Measurements from ENCODE around the gene FSHR. TPM values are rescaled to one million over a fixed set of nuclear protein-coding genes. Genes with fewer than 3 reads are reported as not detected.

Gene FSHR
- total RNA-seq, 2 experiments from 2014 or later: not detected

DNA sequence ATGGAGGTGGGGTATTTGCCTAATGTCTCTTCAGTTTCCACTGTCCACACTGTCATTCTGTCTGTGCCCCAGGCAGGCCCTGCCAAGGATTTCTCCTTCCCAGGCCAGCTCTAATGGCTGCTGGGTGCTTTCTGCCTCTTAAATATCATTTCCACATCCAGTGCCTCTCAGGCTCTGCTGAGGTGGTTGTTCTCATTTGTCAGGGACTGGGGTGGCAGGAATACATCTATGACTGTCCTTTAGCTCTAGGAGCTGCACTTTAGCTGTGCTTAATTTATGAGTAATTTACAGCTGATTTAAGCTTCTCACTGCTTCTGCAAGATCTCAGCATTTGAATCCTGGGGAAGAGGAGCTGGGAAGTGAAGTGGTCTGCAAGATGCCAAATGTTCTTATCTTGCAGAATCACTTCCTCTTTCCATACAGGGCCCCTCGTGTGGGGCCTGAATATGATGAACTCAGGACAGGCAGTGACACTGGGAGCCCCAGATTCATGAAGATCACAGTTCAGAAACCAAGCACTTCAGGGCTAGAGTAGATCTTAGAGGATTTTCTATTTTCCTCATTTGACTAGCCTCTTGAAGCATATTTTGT is 150.2 kb downstream of the FSHR start:
- H3K4me1 Mint-ChIP-seq (ENCODE audit: low read depth): no peaks in the 10 kb centered on the region

DNA sequence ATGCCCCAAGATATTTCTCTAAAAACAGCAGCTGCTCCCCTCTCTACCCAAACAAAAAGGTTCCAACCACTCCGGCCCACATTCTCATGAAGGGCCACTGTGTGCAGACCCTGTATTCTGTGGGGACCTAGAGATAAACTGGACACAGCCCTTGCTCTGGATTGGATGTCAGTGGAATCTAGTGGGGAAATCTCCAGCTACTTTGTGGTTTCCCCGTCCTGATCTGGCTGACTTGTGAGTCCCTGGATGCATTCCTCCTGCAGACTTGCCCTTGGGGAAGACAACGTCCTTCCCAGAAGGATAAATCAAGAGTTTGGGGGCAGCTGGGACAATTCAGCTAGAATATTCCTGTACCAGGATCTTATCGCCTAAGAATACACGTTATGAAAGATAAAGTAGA is 151.1 kb downstream of the FSHR start:
- Mint-ChIP-seq H3K27ac (no peak overlapping the region), H3K4me1 (ENCODE audit: low read depth) (no peaks in the 10 kb centered on the region), H3K9me3 (ENCODE audit: insufficient read depth) (no peaks in the 10 kb centered on the region), H3K27me3 (ENCODE audit: low read depth) (no peaks in the 10 kb centered on the region), H3K4me3 (no peak overlapping the region), H3K36me3 (ENCODE audit: low read depth) (no peaks in the 10 kb centered on the region)
- CTCF ChIA-PET: no interaction called here
- POLR2A ChIA-PET: no interaction called here
- DNase-seq: no peak
- no peak for ATAC-seq

More for the DNA sequence above, 150.2 kb downstream of the FSHR start:
- ChIA-PET CTCF (no interaction called here), POLR2A (no interaction called here)
- ATAC-seq: no peak
- Mint-ChIP-seq H3K27me3 (ENCODE audit: low read depth) (no peaks in the 10 kb centered on the region), H3K36me3 (ENCODE audit: low read depth) (no peaks in the 10 kb centered on the region), H3K27ac (no peak overlapping the region), H3K9me3 (ENCODE audit: insufficient read depth) (no peaks in the 10 kb centered on the region), H3K4me3 (no peak overlapping the region)
- no peak for DNase-seq

DNA sequence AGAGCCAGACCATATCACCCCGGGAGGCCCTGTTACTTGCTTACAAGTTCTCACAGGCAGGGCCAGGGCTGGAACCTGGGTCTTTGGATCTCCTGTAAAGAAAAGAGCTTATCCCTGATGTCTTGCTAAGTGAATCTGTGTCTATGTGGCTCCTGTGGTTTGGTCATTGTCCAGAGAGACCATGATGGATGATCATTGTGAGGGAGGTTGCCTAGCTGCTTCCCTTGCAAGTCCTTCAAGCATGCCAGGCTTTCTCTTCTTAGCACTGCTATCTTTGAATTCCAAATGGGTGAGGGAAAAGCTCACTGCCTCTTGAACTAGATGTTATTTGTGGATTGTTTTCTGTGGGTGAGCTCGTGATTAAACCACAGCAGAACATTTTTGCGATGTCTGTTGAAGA is 151.6 kb downstream of the FSHR start:
- Mint-ChIP-seq H3K9me3 (ENCODE audit: insufficient read depth) (no peaks in the 10 kb centered on the region), H3K4me3 (no peak overlapping the region)

DNA sequence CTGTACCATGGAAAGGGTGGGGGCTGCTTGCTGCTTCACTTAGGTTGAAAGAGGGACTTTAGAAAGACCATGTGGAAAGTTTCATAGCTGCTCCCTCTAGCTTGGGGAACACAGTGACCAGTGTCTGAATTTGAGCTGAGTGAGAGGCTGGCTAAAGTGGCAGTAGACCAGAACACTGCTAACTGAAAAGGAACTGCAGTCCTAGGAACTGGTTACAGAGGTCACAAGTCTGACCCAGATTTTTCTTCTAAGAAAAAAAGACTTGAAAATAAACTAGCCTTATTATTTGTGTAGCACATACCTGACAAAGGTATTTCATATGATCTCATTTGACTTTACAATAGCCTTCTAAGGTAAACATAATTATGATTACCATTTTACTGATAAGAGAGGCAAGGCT is 153.6 kb downstream of the FSHR start:
- Mint-ChIP-seq H3K27ac (no peak overlapping the region), H3K36me3 (ENCODE audit: low read depth) (no peaks in the 10 kb centered on the region), H3K27me3 (ENCODE audit: low read depth) (no peaks in the 10 kb centered on the region), H3K4me1 (ENCODE audit: low read depth) (no peaks in the 10 kb centered on the region), H3K9me3 (ENCODE audit: insufficient read depth) (no peaks in the 10 kb centered on the region), H3K4me3 (no peak overlapping the region)
- CTCF ChIA-PET: no interaction called here
- ATAC-seq (no peak), DNase-seq (no peak)
- POLR2A ChIA-PET: no interaction called here

More for the DNA sequence above, 151.6 kb downstream of the FSHR start:
- H3K27ac Mint-ChIP-seq: no peak overlapping the region
- POLR2A ChIA-PET: no interaction called here
- H3K27me3 Mint-ChIP-seq (ENCODE audit: low read depth): no peaks in the 10 kb centered on the region
- DNase-seq (no peak), ATAC-seq (no peak)
- no peaks in the 10 kb centered on the region for H3K36me3 Mint-ChIP-seq (ENCODE audit: low read depth)
- CTCF ChIA-PET: no interaction called here
- no peaks in the 10 kb centered on the region for H3K4me1 Mint-ChIP-seq (ENCODE audit: low read depth)

DNA sequence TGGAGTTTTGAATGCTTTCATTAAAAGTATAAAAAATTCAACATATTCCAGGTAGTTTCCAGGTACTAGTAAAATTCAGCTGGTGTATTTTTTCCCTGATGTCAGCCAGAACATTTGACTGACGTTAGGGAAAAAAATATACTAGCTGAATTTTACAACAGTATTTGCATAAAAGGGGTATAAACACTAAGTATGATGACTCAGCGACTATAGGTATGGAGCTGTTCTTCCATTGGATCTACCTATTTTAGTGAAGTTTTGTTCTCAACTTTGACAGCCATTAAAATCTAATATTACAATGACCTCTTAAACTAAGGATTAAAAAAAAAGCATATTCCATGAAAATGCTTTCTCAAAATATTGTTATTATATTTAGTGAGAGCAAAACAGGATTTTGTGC is 155.9 kb downstream of the FSHR start:
- no peak overlapping the region for H3K4me3 Mint-ChIP-seq
- ATAC-seq (no peak), DNase-seq (no peak)
- no peaks in the 10 kb centered on the region for H3K4me1 Mint-ChIP-seq (ENCODE audit: low read depth)
- no peak overlapping the region for H3K27ac Mint-ChIP-seq
- POLR2A ChIA-PET: no interaction called here
- H3K9me3 Mint-ChIP-seq (ENCODE audit: insufficient read depth): no peaks in the 10 kb centered on the region
- H3K27me3 Mint-ChIP-seq (ENCODE audit: low read depth): no peaks in the 10 kb centered on the region
- CTCF ChIA-PET: no interaction called here
- H3K36me3 Mint-ChIP-seq (ENCODE audit: low read depth): no peaks in the 10 kb centered on the region

DNA sequence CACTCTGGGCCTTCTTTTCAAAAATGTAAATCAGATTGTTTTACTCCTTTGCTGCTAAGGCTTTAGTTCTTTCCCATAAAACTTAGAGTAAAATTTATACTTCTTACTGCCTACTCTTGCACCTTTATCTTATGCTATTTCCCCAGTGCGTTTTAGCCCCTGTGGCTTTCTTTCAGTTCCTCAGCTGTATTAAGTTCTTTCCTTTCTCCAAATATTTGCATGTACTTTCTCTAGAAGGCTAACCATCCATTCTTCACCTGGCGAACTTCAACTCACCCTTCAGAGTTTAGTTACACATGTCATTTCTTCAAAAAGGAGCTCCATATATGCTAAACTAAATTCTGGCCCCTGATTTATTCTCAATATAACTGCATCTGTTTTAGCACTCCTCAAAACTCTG is 160.7 kb downstream of the FSHR start:
- H3K4me3 Mint-ChIP-seq: no peak overlapping the region
- H3K36me3 Mint-ChIP-seq (ENCODE audit: low read depth): no peaks in the 10 kb centered on the region
- H3K27ac Mint-ChIP-seq: no peak overlapping the region
- no peaks in the 10 kb centered on the region for H3K9me3 Mint-ChIP-seq (ENCODE audit: insufficient read depth)
- H3K4me1 Mint-ChIP-seq (ENCODE audit: low read depth): no peaks in the 10 kb centered on the region
- ATAC-seq (no peak), DNase-seq (no peak)
- no peaks in the 10 kb centered on the region for H3K27me3 Mint-ChIP-seq (ENCODE audit: low read depth)
- CTCF ChIA-PET: no interaction called here
- POLR2A ChIA-PET: no interaction called here

DNA sequence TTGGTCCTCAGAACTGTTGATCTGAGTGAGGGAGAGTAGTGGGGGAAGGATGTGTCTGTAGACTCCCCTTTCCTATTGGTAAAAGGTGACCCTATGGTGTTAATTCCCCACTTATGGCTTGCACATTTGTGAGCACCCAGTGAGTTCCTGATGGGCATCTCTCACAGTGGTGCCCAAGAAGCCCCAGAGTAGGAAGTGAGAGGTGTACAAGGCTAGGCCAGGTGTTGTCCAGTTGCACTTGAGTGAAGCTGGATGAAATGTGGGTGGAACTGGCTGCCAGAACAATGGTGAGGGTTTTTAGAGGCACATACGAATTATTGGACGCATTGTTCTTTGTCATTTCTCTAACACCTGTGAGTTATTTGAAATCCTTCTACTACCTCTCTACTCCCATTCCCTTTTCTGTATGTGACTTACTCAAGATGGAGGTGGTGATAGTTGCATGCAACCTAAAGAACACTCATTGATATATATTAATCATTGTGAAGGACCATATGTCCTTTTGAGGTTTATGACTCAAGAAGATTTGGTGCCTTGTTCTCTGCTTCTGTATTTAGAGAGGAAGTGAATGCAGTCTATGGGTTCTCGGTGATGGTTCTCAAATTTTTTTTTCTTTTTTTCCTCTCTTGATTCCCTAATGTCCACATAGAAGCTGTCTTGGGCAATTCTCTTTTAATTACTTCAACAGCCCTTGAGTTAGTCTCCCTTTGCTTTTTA is 162.7 kb downstream of the FSHR start:
- H3K4me1 Mint-ChIP-seq (ENCODE audit: low read depth): no peaks in the 10 kb centered on the region
- POLR2A ChIA-PET: no interaction called here
- no peaks in the 10 kb centered on the region for H3K27me3 Mint-ChIP-seq (ENCODE audit: low read depth)

DNA sequence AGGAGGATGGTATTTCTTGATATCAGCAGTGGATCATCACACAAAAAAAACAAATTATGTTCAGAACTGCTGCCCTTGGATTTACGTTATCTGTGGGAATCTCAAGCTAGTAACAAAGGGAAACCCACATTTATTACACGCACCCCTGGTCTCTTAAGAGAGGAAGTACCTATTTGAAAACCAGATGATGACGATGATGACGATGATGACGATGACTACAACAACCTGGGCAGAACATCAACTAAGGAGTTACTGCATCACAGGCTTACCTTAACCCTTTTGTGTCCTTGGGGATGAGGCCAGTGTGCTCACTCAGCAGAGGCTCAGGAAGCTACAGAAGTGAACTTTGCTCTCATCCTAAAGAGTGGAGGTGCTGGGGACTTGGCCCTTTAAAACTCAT is 169.4 kb downstream of the FSHR start:
- ATAC-seq: no peak
- no peak for DNase-seq
- Mint-ChIP-seq H3K9me3 (ENCODE audit: insufficient read depth) (no peaks in the 10 kb centered on the region), H3K27ac (no peak overlapping the region), H3K4me1 (ENCODE audit: low read depth) (no peaks in the 10 kb centered on the region), H3K36me3 (ENCODE audit: low read depth) (no peaks in the 10 kb centered on the region), H3K27me3 (ENCODE audit: low read depth) (no peaks in the 10 kb centered on the region), H3K4me3 (no peak overlapping the region)
- POLR2A ChIA-PET: no interaction called here
- CTCF ChIA-PET: no interaction called here

More for the DNA sequence above, 162.7 kb downstream of the FSHR start:
- DNase-seq: no peak
- H3K36me3 Mint-ChIP-seq (ENCODE audit: low read depth): no peaks in the 10 kb centered on the region
- no peaks in the 10 kb centered on the region for H3K9me3 Mint-ChIP-seq (ENCODE audit: insufficient read depth)
- ATAC-seq: no peak
- no peak overlapping the region for H3K4me3 Mint-ChIP-seq
- H3K27ac Mint-ChIP-seq: no peak overlapping the region
- CTCF ChIA-PET: no interaction called here

DNA sequence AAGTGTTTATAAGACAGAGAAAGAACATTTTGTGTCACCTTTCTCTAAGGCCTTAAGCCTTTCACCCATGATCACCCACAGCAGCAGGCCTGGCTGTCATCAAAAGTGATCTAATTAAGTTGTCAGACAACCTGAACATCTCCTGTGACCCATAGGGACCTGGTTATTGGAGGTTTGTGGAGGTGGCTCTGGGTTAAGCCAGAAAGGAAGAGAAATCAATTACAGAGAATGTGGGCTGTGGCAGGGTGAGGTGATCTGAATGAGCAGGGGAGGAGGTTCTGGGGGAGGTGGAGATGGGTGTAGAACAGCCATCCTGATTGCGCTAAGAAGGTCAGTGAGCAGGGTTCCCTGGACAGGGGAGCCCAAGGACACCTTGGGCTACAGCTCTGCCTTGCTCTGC is 170.8 kb downstream of the FSHR start:
- DNase-seq (no peak), ATAC-seq (no peak)
- Mint-ChIP-seq H3K4me1 (ENCODE audit: low read depth) (no peaks in the 10 kb centered on the region), H3K27ac (no peak overlapping the region), H3K36me3 (ENCODE audit: low read depth) (no peaks in the 10 kb centered on the region), H3K4me3 (no peak overlapping the region), H3K9me3 (ENCODE audit: insufficient read depth) (no peaks in the 10 kb centered on the region), H3K27me3 (ENCODE audit: low read depth) (no peaks in the 10 kb centered on the region)
- POLR2A ChIA-PET: no interaction called here
- CTCF ChIA-PET: no interaction called here

DNA sequence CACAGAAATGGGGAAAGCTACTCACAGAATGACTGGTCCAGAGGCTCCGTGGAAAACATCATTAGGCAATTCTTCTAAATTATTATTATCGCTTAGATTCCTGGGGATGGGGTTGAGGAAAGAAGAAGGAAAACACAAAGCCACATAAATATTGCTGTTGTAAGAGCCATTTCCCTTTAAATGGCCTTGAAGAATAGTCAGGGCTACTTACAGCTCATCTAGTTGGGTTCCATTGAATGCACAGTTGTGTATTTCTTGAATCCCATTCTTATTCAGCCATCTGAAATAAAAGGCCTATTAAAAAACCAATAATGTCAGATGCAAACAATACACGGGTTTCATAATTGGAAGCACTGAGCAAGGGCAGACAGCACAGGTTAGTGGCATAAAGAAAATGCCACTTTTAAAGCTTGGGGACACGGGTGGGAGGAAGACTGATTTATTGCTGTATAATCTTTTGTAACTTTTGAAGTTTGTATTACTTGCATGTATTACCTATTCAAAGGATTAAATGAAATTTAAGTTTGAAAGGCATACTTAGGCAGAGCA is 171.4 kb downstream of the FSHR start:
- Mint-ChIP-seq H3K36me3 (ENCODE audit: low read depth) (no peaks in the 10 kb centered on the region), H3K27me3 (ENCODE audit: low read depth) (no peaks in the 10 kb centered on the region), H3K4me3 (no peak overlapping the region), H3K9me3 (ENCODE audit: insufficient read depth) (no peaks in the 10 kb centered on the region), H3K27ac (no peak overlapping the region), H3K4me1 (ENCODE audit: low read depth) (no peaks in the 10 kb centered on the region)
- ATAC-seq (no peak), DNase-seq (no peak)
- ChIA-PET CTCF (no interaction called here), POLR2A (no interaction called here)

DNA sequence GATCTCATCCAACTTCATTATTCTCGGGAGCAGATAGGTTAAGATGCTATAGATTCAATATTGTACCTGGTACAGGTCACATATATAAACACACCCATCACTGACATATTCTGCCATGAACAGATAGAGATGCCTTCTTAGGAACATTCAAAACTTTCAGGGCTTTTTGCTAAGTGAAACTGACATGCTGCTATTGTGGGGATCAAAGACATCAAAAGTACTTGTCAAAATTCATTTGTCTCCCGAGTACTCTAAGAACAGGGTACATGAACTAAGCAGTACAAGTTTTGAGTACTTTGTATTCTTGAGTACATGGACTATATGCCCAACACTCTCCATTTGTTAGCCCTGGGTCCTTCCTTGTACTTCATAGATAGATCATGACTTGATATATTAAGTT is 173.5 kb downstream of the FSHR start:
- H3K27me3 Mint-ChIP-seq (ENCODE audit: low read depth): no peaks in the 10 kb centered on the region
- CTCF ChIA-PET: no interaction called here
- DNase-seq (no peak), ATAC-seq (no peak)
- H3K36me3 Mint-ChIP-seq (ENCODE audit: low read depth): no peaks in the 10 kb centered on the region
- POLR2A ChIA-PET: no interaction called here
- no peaks in the 10 kb centered on the region for H3K4me1 Mint-ChIP-seq (ENCODE audit: low read depth)
- H3K9me3 Mint-ChIP-seq (ENCODE audit: insufficient read depth): no peaks in the 10 kb centered on the region
- H3K27ac Mint-ChIP-seq: no peak overlapping the region
- no peak overlapping the region for H3K4me3 Mint-ChIP-seq

DNA sequence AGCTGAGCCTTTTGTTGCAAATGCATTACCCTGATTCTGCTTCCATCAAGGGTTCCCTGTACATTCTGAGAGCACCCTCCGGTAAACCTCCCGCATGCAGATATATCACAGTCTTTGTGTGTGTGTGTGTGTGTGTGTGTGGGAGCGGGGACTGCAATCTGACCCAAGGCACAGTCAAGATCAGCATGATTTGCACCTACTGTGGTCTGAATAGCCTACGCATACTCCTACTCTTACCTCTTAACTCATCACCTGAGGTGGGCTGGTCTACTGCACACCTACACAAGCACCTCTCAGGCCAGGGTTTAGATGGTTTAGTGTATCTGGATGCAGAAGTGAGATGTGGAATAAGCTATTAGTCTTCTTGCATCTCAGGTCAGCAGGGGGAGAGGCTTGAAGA is 174.6 kb downstream of the FSHR start:
- Mint-ChIP-seq H3K27ac (no peak overlapping the region), H3K27me3 (ENCODE audit: low read depth) (no peaks in the 10 kb centered on the region), H3K4me3 (no peak overlapping the region), H3K4me1 (ENCODE audit: low read depth) (no peaks in the 10 kb centered on the region), H3K9me3 (ENCODE audit: insufficient read depth) (no peaks in the 10 kb centered on the region), H3K36me3 (ENCODE audit: low read depth) (no peaks in the 10 kb centered on the region)
- DNase-seq (no peak), ATAC-seq (no peak)
- ChIA-PET POLR2A (no interaction called here), CTCF (no interaction called here)

DNA sequence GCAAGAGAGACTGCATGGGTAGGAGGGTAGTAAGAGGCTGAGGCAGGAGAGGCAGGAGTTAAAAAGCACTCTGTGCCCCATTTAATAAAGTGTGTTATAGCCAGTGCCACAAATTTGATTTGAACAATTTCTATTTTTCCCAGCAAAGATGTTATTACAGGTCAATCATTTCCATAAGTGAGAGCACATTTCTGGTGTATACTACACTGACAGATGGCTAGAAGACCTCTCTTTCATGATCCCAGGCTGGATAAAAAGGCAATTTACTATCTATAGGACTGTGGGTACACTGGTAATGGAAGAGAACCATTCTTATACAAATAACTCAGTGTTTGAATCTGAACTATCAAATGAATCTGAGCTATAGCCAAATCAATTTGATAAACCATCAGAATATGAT is 176.2 kb downstream of the FSHR start:
- Mint-ChIP-seq H3K4me3 (no peak overlapping the region), H3K4me1 (ENCODE audit: low read depth) (no peaks in the 10 kb centered on the region), H3K27ac (no peak overlapping the region), H3K9me3 (ENCODE audit: insufficient read depth) (no peaks in the 10 kb centered on the region), H3K36me3 (ENCODE audit: low read depth) (no peaks in the 10 kb centered on the region), H3K27me3 (ENCODE audit: low read depth) (no peaks in the 10 kb centered on the region)
- CTCF ChIA-PET: no interaction called here
- DNase-seq (no peak), ATAC-seq (no peak)
- POLR2A ChIA-PET: no interaction called here
